ENCODE results near the gene ANTKMT. TPM values are rescaled to one million over a fixed set of nuclear protein-coding genes. Genes with fewer than 3 reads are reported as not detected.

The ANTKMT gene
- total RNA-seq, 1 donor from 2014 or later = 22.6 TPM

- Histone ChIP-seq H2AFZ (ENCODE audit: low read depth, low read length) (no peak overlapping the region), H3K9me3 (ENCODE audit: insufficient read depth, low read depth, low read length) (no peaks in the 10 kb centered on the region), H3K79me2 (ENCODE audit: insufficient read depth, low read length) (no peaks in the 10 kb centered on the region), H3K27ac (ENCODE audit: low read depth, low read length) (no peak overlapping the region), H3K4me2 (ENCODE audit: low read length) (no peak overlapping the region), H3K4me1 (ENCODE audit: insufficient read depth, low read length) (peaks cover 2% of the 10 kb centered on the region), H3K9ac (ENCODE audit: low read length) (no peak overlapping the region), H4K20me1 (ENCODE audit: insufficient read depth, low read length) (peaks cover 28% of the 10 kb centered on the region), H3K4me3 (ENCODE audit: insufficient read depth, low read depth, low read length) (no peak overlapping the region), H3K27me3 (ENCODE audit: insufficient read depth, low read length) (peaks cover 38% of the 10 kb centered on the region), H3K36me3 (ENCODE audit: insufficient read depth, low read length) (no peaks in the 10 kb centered on the region)
- FAIRE-seq = no peak
- Mint-ChIP-seq H3K27ac (ENCODE audit: unreplicated experiment) (peak overlapping the region; percentile 38), H3K4me3 (ENCODE audit: unreplicated experiment) (no peak overlapping the region), H3K27me3 (ENCODE audit: low read depth, unreplicated experiment) (peaks cover 49% of the 10 kb centered on the region), H3K9me3 (ENCODE audit: unreplicated experiment) (peaks cover 2% of the 10 kb centered on the region), H3K36me3 (ENCODE audit: low read depth, unreplicated experiment) (no peaks in the 10 kb centered on the region), H3K4me1 (ENCODE audit: low read depth, unreplicated experiment) (no peaks in the 10 kb centered on the region)
- no peak for DNase-seq (ENCODE audit: low read depth)
- TF ChIP-seq EZH2 (IDR thresholded peaks at IDR 0.05; ENCODE audit: insufficient read depth, low read length) = no peak
- no peak for TF ChIP-seq CTCF (IDR thresholded peaks at IDR 0.05; ENCODE audit: insufficient read depth, low read depth, low read length)
Measured at GRCh38 chr16:702341-702740, 18.6 kb upstream of the ANTKMT start.

DNA sequence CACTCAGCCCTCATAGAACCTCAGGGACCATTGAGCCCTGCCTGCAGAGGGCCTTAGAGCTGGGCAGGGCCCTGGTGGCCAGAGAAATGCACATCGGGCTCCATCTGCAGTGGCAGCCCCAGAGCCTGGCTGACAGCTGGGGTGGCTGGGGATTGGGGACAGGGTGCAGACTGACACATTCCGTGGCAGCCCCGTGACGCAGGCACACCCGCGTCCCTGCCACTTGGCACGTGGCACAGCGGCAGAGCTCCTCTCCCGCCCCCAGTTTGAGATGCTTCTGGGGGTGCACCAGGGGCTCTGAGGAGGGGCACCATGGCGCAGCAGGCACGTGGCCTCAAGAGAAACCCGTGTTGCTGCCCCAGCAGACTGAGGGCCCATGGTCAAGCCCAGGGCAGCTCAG, 17.5 kb upstream of the ANTKMT start:
- no peaks in the 10 kb centered on the region for H3K4me1 Mint-ChIP-seq (ENCODE audit: low read depth, unreplicated experiment)
- TF ChIP-seq CTCF (IDR thresholded peaks at IDR 0.05; ENCODE audit: insufficient read depth, low read depth, low read length) = no peak
- TF ChIP-seq EZH2 (IDR thresholded peaks at IDR 0.05; ENCODE audit: insufficient read depth, low read length) = no peak
- Histone ChIP-seq H3K36me3 (ENCODE audit: insufficient read depth, low read length) (no peaks in the 10 kb centered on the region), H4K20me1 (ENCODE audit: insufficient read depth, low read length) (peaks cover 28% of the 10 kb centered on the region), H3K4me2 (ENCODE audit: low read length) (no peak overlapping the region), H3K27me3 (ENCODE audit: insufficient read depth, low read length) (peaks cover 41% of the 10 kb centered on the region), H3K79me2 (ENCODE audit: insufficient read depth, low read length) (no peaks in the 10 kb centered on the region), H3K9me3 (ENCODE audit: insufficient read depth, low read depth, low read length) (no peaks in the 10 kb centered on the region), H3K4me1 (ENCODE audit: insufficient read depth, low read length) (peaks cover 2% of the 10 kb centered on the region), H3K9ac (ENCODE audit: low read length) (no peak overlapping the region), H2AFZ (ENCODE audit: low read depth, low read length) (no peak overlapping the region), H3K27ac (ENCODE audit: low read depth, low read length) (no peak overlapping the region), H3K4me3 (ENCODE audit: insufficient read depth, low read depth, low read length) (no peak overlapping the region)
- H3K27ac Mint-ChIP-seq (ENCODE audit: unreplicated experiment) = no peak overlapping the region
- H3K36me3 Mint-ChIP-seq (ENCODE audit: low read depth, unreplicated experiment) = no peaks in the 10 kb centered on the region
- H3K9me3 Mint-ChIP-seq (ENCODE audit: unreplicated experiment) = peaks cover 5% of the 10 kb centered on the region
- FAIRE-seq = no peak
- DNase-seq (ENCODE audit: low read depth) = no peak
- H3K4me3 Mint-ChIP-seq (ENCODE audit: unreplicated experiment) = no peak overlapping the region
- peaks cover 49% of the 10 kb centered on the region for H3K27me3 Mint-ChIP-seq (ENCODE audit: low read depth, unreplicated experiment)

GRCh38 chr16:704047-704446, 16.9 kb upstream of the ANTKMT start:
- Histone ChIP-seq H2AFZ (ENCODE audit: low read depth, low read length) (no peak overlapping the region), H3K36me3 (ENCODE audit: insufficient read depth, low read length) (no peaks in the 10 kb centered on the region), H3K27ac (ENCODE audit: low read depth, low read length) (no peak overlapping the region), H3K4me1 (ENCODE audit: insufficient read depth, low read length) (peaks cover 2% of the 10 kb centered on the region), H3K9me3 (ENCODE audit: insufficient read depth, low read depth, low read length) (no peaks in the 10 kb centered on the region), H3K9ac (ENCODE audit: low read length) (no peak overlapping the region), H3K79me2 (ENCODE audit: insufficient read depth, low read length) (no peaks in the 10 kb centered on the region), H3K4me3 (ENCODE audit: insufficient read depth, low read depth, low read length) (no peak overlapping the region), H4K20me1 (ENCODE audit: insufficient read depth, low read length) (peaks cover 30% of the 10 kb centered on the region), H3K4me2 (ENCODE audit: low read length) (no peak overlapping the region), H3K27me3 (ENCODE audit: insufficient read depth, low read length) (peaks cover 43% of the 10 kb centered on the region)
- Mint-ChIP-seq H3K4me1 (ENCODE audit: low read depth, unreplicated experiment) (no peaks in the 10 kb centered on the region), H3K27ac (ENCODE audit: unreplicated experiment) (no peak overlapping the region), H3K27me3 (ENCODE audit: low read depth, unreplicated experiment) (peaks cover 49% of the 10 kb centered on the region), H3K36me3 (ENCODE audit: low read depth, unreplicated experiment) (no peaks in the 10 kb centered on the region), H3K9me3 (ENCODE audit: unreplicated experiment) (peaks cover 5% of the 10 kb centered on the region), H3K4me3 (ENCODE audit: unreplicated experiment) (no peak overlapping the region)
- no peak for TF ChIP-seq EZH2 (IDR thresholded peaks at IDR 0.05; ENCODE audit: insufficient read depth, low read length)
- no peak for TF ChIP-seq CTCF (IDR thresholded peaks at IDR 0.05; ENCODE audit: insufficient read depth, low read depth, low read length)
- DNase-seq (ENCODE audit: low read depth) = no peak
- no peak for FAIRE-seq

Measured in astrocyte (in vitro differentiated cells and primary cell).